22Rv1 (cell line): Measurements from ENCODE around the gene ADCY1.
"Not testable (repeated sequence)": the region's sequence is repeated elsewhere in the genome, so short reads cannot be mapped to it uniquely, and the experiment has no call there.

Experiments
- H3K27ac ChIP-seq: fragments of 450-650 bp; 2 replicates; pipeline ENCODE4 v1.5.1; 2017
- TF ChIP-seq, protein P1 (sequence below): fragments of 450-650 bp; IDR thresholded peaks from 2 replicates; pipeline ENCODE4 v1.5.1; 2017; ENCODE audit warnings: mild to moderate bottlenecking

ADCY1 gene

GRCh38 chr7:45768516-45769394 lies 194.6 kb downstream of the ADCY1 start:
- TF ChIP-seq, protein P1, sequence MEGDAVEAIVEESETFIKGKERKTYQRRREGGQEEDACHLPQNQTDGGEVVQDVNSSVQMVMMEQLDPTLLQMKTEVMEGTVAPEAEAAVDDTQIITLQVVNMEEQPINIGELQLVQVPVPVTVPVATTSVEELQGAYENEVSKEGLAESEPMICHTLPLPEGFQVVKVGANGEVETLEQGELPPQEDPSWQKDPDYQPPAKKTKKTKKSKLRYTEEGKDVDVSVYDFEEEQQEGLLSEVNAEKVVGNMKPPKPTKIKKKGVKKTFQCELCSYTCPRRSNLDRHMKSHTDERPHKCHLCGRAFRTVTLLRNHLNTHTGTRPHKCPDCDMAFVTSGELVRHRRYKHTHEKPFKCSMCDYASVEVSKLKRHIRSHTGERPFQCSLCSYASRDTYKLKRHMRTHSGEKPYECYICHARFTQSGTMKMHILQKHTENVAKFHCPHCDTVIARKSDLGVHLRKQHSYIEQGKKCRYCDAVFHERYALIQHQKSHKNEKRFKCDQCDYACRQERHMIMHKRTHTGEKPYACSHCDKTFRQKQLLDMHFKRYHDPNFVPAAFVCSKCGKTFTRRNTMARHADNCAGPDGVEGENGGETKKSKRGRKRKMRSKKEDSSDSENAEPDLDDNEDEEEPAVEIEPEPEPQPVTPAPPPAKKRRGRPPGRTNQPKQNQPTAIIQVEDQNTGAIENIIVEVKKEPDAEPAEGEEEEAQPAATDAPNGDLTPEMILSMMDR = peak; percentile 5; the same call in 1 of the 2 replicates
- peak overlapping the region; percentile 86 for H3K27ac ChIP-seq

- H3K27ac ChIP-seq = not testable (repeated sequence)
Measured at GRCh38 chr7:45769626-45770025, 195.5 kb downstream of the ADCY1 start.
